Activated gamma-delta T cell (primary cell): ENCODE results near the gene C12orf42.

Source experiments
- DNase-seq: peaks from one replicate; lab custom pipeline; 2025; lab: John Stamatoyannopoulos, UW

C12orf42 gene

DNA sequence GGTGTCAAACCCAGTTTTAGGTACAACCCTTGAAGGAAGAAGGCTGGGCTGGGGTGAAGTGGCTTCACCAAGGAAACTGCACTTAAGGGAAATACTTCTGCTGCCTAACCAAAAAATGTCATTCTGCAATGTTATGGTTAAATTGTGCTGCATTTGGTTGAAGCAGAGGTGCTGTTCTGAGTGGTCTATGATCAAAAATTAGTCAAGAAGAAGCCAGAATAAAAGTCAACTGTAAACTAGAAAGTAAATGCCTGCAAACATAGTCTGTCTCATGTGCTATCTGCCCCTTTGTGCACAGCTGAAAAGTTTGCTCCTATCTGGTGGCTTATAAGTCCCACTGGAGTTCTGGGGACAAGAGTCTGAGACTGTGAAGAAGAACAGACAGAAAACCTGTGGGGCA lies 158.8 kb downstream of the C12orf42 start:
- no peak for DNase-seq

GRCh38 chr12:103334466-103334865 lies 161.3 kb downstream of the C12orf42 start:
- DNase-seq = no peak

DNA sequence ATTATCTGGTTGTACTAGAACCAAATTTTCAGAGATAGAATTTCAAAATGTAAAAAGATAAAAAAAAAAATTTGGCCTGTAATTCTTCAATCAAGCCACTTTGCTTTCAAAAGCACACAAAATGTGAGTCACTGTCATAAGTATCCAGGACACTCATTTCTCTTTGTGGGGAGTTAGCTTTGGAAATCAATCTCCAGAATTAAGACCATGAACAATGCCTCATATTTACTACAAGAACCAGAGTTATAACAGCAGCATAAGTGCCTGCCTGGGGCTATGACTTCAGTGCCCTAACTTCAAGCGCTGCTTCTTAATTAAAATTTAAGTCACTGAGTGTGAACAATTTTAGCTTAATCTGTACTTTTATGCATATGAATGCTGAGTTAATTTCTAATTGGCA lies 162.1 kb downstream of the C12orf42 start:
- no peak for DNase-seq

DNA sequence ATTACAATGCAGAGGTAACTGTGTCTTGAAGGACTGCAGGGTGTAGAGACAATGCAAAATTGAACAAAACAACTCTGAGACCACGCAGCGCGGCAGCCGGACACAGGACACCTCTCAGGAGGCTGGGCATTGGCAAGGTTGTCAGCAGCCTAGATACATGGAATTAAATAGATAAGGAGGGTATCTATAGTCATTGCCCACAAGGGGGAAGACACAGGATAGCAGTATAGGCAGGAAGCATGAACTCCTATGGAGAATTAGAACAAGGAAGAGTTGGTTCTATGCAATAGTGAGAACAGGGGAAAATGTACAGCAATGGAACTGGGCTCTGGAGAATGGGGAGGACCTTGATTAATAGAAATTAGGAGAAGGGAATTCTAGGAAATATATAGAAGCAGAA lies 164.1 kb downstream of the C12orf42 start:
- no peak for DNase-seq

DNA sequence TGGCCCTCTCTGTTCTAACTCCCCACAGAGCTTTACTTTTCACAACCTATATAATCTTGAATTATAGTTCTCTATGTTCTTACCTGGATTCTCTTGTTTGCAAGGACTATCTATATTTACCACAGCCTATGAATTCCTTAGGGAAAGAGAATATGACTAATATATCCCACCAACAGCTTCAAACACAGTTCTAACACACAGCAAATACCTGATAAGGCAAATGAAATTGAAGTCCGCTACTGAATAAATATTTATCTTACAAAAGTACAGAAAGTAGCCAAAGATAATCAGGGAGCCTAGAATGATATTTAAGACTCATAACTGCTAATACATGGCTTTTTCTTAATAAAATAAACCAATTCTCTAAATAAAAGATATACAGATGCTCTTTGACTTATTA lies 165.1 kb downstream of the C12orf42 start:
- no peak for DNase-seq

- DNase-seq = no peak
Observed at GRCh38 chr12:103327676-103328075, 168.1 kb downstream of the C12orf42 start.

GRCh38 chr12:103326190-103326589 lies 169.6 kb downstream of the C12orf42 start:
- DNase-seq = no peak

GRCh38 chr12:103318566-103318965 lies 177.2 kb downstream of the C12orf42 start:
- DNase-seq = no peak

DNA sequence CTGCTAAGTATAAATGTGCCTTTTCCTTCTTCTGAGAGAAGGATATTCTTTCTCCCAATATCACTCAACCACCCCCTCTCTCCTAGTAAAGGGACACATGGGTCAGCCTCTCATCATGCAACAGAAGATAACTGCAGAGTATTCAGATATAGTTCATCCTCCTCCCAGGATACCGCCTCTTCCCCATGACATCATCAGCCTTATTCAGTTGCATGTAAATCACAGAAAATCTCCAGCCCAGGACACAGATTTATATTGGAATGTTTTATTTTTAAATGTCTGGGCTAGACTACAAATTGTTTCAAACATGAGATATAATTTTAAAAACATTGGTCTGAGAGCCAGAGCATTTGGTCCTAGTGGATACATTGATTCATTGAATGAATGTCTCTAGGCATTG lies 178.5 kb downstream of the C12orf42 start:
- DNase-seq = no peak

DNA sequence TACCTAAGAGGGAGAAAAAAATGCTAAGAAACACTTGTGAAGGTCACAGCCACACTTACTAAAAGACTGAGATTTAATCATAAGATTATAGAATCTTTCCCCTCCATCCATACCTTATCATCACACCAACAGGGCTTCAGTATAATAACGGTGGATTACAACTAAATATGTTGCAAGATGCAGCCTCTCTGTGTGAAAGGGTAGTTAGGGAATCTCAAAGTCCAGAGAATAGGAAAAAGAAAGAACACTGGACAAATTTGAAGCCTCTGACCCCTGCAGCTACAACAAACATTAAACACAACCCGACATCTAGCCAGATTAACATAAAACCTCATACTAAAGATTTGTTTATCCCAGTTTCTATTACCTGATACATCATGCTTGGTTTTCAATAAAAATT lies 181.0 kb downstream of the C12orf42 start:
- no peak for DNase-seq

GRCh38 chr12:103313894-103314293 lies 181.9 kb downstream of the C12orf42 start:
- DNase-seq = no peak

DNA sequence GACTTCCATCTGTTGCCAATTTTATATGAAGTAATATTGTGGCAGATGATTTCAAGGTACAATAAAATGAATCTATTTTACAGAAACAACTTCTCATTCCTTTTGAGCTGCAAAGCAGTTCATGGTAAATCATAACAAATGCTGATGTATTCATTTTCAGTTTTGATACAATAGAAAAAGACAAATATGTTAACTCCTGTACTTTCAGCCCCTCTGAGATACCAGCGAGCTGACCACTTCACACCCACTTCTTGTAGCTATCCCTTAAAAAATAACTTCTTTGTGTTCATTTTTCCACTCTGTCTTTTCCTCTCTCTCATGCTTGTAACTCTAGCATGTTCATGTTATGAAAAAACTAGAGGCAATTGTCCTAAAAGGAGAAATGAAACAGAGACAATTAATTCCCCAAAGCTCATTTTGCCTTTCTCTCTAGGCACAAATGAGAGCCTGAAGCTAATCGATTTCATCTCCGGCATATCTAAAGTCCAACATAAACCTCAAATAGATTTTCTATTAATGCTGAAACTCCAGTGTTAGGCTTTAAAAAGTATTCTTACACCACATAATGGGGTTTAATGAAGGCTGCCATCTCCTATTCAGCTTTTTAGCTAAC lies 182.9 kb downstream of the C12orf42 start:
- DNase-seq = no peak

- DNase-seq = no peak
Observed at GRCh38 chr12:103310546-103311270, 185.1 kb downstream of the C12orf42 start.

GRCh38 chr12:103308396-103308795 lies 187.4 kb downstream of the C12orf42 start:
- DNase-seq = no peak

DNA sequence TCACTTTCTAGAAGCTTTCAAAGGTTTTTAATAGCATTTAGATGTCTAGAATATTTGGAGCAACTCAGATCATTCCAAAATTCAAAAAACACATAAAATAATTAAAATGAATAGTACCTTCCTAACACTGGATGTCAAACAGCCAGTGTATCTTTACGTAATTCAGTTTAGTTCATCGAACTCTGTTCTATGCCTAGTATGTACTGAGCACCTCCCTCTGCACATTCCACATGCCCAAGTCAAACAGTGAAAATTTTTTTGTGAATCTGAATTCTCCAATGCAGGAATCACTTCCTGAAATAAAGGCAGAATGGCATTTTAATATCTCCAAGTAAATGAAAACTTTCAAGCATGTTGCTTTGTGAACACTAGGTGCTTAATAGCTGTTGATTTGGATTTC lies 192.3 kb downstream of the C12orf42 start:
- DNase-seq = no peak

GRCh38 chr12:103301642-103302591 lies 193.9 kb downstream of the C12orf42 start:
- no peak for DNase-seq

- no peak for DNase-seq
Observed at GRCh38 chr12:103288016-103288415, 207.8 kb downstream of the C12orf42 start.

- DNase-seq = no peak
Observed at GRCh38 chr12:103282124-103282523, 213.6 kb downstream of the C12orf42 start.

DNA sequence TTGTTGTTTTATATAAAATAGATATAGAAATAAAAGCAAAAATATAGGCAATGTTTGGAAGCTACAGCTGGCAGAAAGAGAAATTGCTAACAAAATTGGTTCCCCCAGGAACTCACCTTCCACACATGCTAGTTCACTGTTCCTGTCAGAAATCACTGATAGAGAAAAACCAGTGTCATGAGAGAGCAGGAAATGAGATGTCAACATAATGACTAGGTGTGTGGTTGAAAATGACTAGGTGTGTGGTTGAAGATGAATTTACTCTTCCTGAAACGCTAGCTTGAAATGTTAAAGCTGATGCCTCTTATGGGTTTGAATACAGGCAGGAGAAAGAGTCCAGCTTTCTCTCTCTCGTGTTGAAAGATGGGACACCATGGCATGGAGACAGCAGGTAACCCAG lies 216.3 kb downstream of the C12orf42 start:
- no peak for DNase-seq

- no peak for DNase-seq
Observed at GRCh38 chr12:103278329-103278728, 217.4 kb downstream of the C12orf42 start.

DNA sequence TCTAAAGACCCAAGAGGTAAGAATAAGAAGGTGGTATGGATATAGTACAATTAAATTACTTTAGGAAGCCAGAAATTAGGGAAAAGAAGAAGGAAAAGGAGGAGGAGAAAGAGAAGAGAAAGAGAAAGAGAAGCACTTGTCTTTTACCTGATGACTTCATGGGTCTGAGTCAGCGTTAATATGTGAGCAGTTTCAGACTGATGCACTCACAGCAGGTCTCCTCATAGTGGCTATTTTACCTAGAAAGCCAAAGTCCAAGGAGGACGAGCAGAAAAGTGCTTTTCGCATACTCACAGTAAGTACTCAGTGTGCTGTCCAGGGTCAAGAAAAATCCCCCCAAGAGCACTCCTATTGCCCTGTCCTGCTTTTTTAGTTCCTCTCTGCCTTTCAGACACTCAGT lies 222.1 kb downstream of the C12orf42 start:
- no peak for DNase-seq

GRCh38 chr12:103272949-103273348 lies 222.8 kb downstream of the C12orf42 start:
- no peak for DNase-seq

DNA sequence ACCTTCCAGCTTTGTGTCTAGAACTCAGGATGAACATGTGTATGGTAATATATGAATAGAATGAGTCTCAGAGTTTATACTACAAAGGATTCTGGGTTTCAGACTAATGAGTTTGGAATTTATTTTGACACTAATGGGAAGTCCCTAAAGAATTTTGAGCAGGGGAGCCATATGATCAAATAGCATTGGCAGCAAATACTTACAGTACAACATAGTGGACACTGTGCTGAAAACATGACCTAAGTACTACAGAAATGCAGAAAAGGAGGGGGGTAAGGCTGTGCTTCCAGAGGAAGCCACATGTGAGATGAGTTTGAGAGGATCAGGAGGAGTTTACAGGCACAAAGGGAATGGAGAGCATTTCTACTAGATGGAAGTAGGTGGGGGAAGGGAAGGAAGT lies 225.8 kb downstream of the C12orf42 start:
- DNase-seq = no peak
